CD4-positive, alpha-beta T cell (primary cell): ENCODE results near the gene MMP24OS. TPM values are rescaled to one million over a fixed set of nuclear protein-coding genes. Genes with fewer than 3 reads are reported as not detected.

ENCODE experiments used
- ATAC-seq: fragments of 200-7000 bp; cut with Tn5 transposase; one replicate; pipeline ENCODE4 v1.10.0; 2022; ENCODE audit warnings: mild to moderate bottlenecking; ENCODE audit not compliant: poor library complexity
- CTCF ChIA-PET: fragments of 350-600 bp; sonication (Branson Sonifier 250); formaldehyde crosslinking; loops from one replicate; lab custom pipeline; 2021; ENCODE audit warnings: antibody characterized with exemption, inconsistent platforms; lab: Charles Lee
- POLR2A ChIA-PET: fragments of 350-600 bp; sonication (Branson Sonifier 250); formaldehyde crosslinking; loops from one replicate; lab custom pipeline; 2021; ENCODE audit warnings: antibody characterized with exemption, inconsistent platforms; lab: Charles Lee
- DNase-seq, 14 experiments: peaks; one replicate each; pipeline ENCODE4 v3.0.0-alpha.2; 2013 to 2020; ENCODE audit warnings: mixed read lengths in 2 of 14
- H3K27ac ChIP-seq, 2 donors: one replicate each; pipeline versions ENCODE4 v1.5.1 to v1.7.0; 2013; ENCODE audit warnings: low read length in 2 of 2, low read depth in 1 of 2, mild to moderate bottlenecking in 1 of 2
- H3K27me3 ChIP-seq, 2 experiments: 1 replicate in 1 of 2; 2 replicates in 1 of 2; pipeline versions ENCODE4 v1.6.1 to v1.7.0; 2013; ENCODE audit warnings: low read length in 2 of 2, control low read depth in 1 of 2, mild to moderate bottlenecking in 1 of 2, moderate library complexity in 1 of 2; ENCODE audit not compliant: insufficient read depth in 2 of 2, control insufficient read depth in 1 of 2
- H3K36me3 ChIP-seq: one replicate; pipeline ENCODE4 v1.6.1; 2013; ENCODE audit warnings: low read length, control low read depth; ENCODE audit not compliant: insufficient read depth
- H3K4me1 ChIP-seq: one replicate; pipeline ENCODE4 v1.6.1; 2013; ENCODE audit warnings: low read length, control low read depth; ENCODE audit not compliant: insufficient read depth
- H3K4me3 ChIP-seq: one replicate; pipeline ENCODE4 v1.5.1; 2013; ENCODE audit warnings: mild to moderate bottlenecking, low read length, moderate library complexity
- H3K9me3 ChIP-seq, 2 experiments: 1 replicate in 1 of 2; 2 replicates in 1 of 2; pipeline versions ENCODE4 v1.6.1 to v1.7.0; 2013; ENCODE audit warnings: low read length in 2 of 2, mild to moderate bottlenecking in 2 of 2, control low read depth in 1 of 2, moderate library complexity in 1 of 2; ENCODE audit not compliant: control insufficient read depth in 1 of 2, insufficient read depth in 1 of 2
- H3K27ac Mint-ChIP-seq: one replicate; pipeline ENCODE4 v1.8.0; 2020; ENCODE audit warnings: mixed read lengths
- H3K27me3 Mint-ChIP-seq: one replicate; pipeline ENCODE4 v1.8.0; 2021; ENCODE audit warnings: mixed read lengths
- H3K36me3 Mint-ChIP-seq: one replicate; pipeline ENCODE4 v1.8.0; 2021; ENCODE audit warnings: low read depth, mixed read lengths
- H3K4me1 Mint-ChIP-seq: one replicate; pipeline ENCODE4 v1.8.0; 2021; ENCODE audit warnings: low read depth, mixed read lengths
- H3K4me3 Mint-ChIP-seq: one replicate; pipeline ENCODE4 v1.8.0; 2020; ENCODE audit warnings: mild to moderate bottlenecking, mixed read lengths
- H3K9me3 Mint-ChIP-seq: one replicate; pipeline ENCODE4 v1.8.0; 2020; ENCODE audit warnings: mixed read lengths
- CTCF ChIP-seq: fragments of 200-600 bp; IDR thresholded peaks from one replicate; pipeline ENCODE4 v1.8.0; 2022; ENCODE audit warnings: antibody characterized with exemption, mild to moderate bottlenecking
- intact Hi-C, 2 experiments: fragments of 100-400 bp; cut with DNase I in 1 of 2; cut with micrococcal nuclease in 1 of 2; formaldehyde crosslinking; loops; one replicate each; pipeline versions ENCODE4 v1.15.1 to v1.9.0; 2023 to 2025; cut with DNase I, micrococcal nuclease
- total RNA-seq, 174 experiments: library from RNA in 2 of 174; stranded (reverse) in 2 of 174; gene quantifications; one replicate each; pipeline ENCODE4 v1.2.3 and lab custom pipeline; 2021 to 2026

Gene MMP24OS
- total RNA-seq, 2 experiments from 2014 or later: 71.8 to 74.8 TPM

GRCh38 chr20:35303382-35303734 lies 25.4 kb upstream of the MMP24OS start:
- Histone ChIP-seq H3K9me3 (no peaks in the 10 kb centered on the region), H3K4me3 (no peak overlapping the region), H3K27me3 (no peaks in the 10 kb centered on the region), H3K27ac (no peak overlapping the region), H3K4me1 (peaks cover 17% of the 10 kb centered on the region), H3K36me3 (peaks cover 10% of the 10 kb centered on the region)
- intact Hi-C loops: loop anchor here (1.0 to 10.0 kb wide), 3 partner anchors 136 to 159 kb away; partner anchors contain the start of gene EDEM2 (in 1 of the 2)
- CTCF ChIA-PET: interaction anchor here (0.6 to 1.6 kb wide), 19 partner anchors 10 to 938 kb away, joined by 3 to 12 read pairs (median 4); partner anchors contain the start of genes EDEM2, EIF6 and ERGIC3
- Mint-ChIP-seq H3K9me3 (no peaks in the 10 kb centered on the region), H3K4me1 (peaks cover 8% of the 10 kb centered on the region), H3K27me3 (no peaks in the 10 kb centered on the region), H3K36me3 (peaks cover 5% of the 10 kb centered on the region), H3K27ac (no peak overlapping the region), H3K4me3 (no peak overlapping the region)
- TF ChIP-seq CTCF: no peak
- POLR2A ChIA-PET: interaction anchor here (1.0 kb wide), 1 partner anchor 19 kb away, joined by 3 read pairs; the partner anchor contains the start of gene EIF6
- DNase-seq (no peak), ATAC-seq (no peak)

- peaks cover 5% of the 10 kb centered on the region for H3K36me3 Mint-ChIP-seq
- H3K27me3 Mint-ChIP-seq: no peaks in the 10 kb centered on the region
- H3K4me1 Mint-ChIP-seq: peaks cover 8% of the 10 kb centered on the region
- peaks cover 17% of the 10 kb centered on the region for H3K4me1 ChIP-seq
- POLR2A ChIA-PET: no interaction called here
- H3K27ac Mint-ChIP-seq: no peak overlapping the region
- no peak for ATAC-seq
- peaks cover 10% of the 10 kb centered on the region for H3K36me3 ChIP-seq
- H3K9me3 Mint-ChIP-seq: no peaks in the 10 kb centered on the region
- intact Hi-C loops: loop anchor here (1.0 to 10.0 kb wide), 3 partner anchors 137 to 158 kb away; partner anchors contain the start of gene EDEM2 (in 1 of the 2)
- H3K9me3 ChIP-seq: no peaks in the 10 kb centered on the region
- no peak for DNase-seq
- H3K27ac ChIP-seq: no peak overlapping the region
- H3K27me3 ChIP-seq: no peaks in the 10 kb centered on the region
- no peak overlapping the region for H3K4me3 Mint-ChIP-seq
- TF ChIP-seq CTCF: no peak
- CTCF ChIA-PET: interaction anchor here (1.0 to 1.6 kb wide), 3 partner anchors 13 to 145 kb away, joined by 3 to 12 read pairs (median 7); partner anchors contain the start of gene EIF6
- no peak overlapping the region for H3K4me3 ChIP-seq
Measured at GRCh38 chr20:35302421-35303335, 24.8 kb upstream of the MMP24OS start.

GRCh38 chr20:35301426-35301825 lies 23.5 kb upstream of the MMP24OS start:
- CTCF ChIA-PET: no interaction called here

More at GRCh38 chr20:35301426-35301825, 23.5 kb upstream of the MMP24OS start:
- POLR2A ChIA-PET: no interaction called here
- DNase-seq (no peak), ATAC-seq (no peak)
- no peak overlapping the region for H3K4me3 ChIP-seq
- intact Hi-C loops: loop anchor here in 1 of 2 experiments (10.0 kb wide), 1 partner anchor 157 kb away; the partner anchor contains the start of gene EDEM2
- peaks cover 10% of the 10 kb centered on the region for H3K4me1 ChIP-seq
- Mint-ChIP-seq H3K27ac (no peak overlapping the region), H3K4me1 (peaks cover 8% of the 10 kb centered on the region), H3K9me3 (no peaks in the 10 kb centered on the region), H3K36me3 (peaks cover 5% of the 10 kb centered on the region), H3K4me3 (no peak overlapping the region), H3K27me3 (no peaks in the 10 kb centered on the region)
- no peaks in the 10 kb centered on the region for H3K27me3 ChIP-seq
- no peak overlapping the region for H3K27ac ChIP-seq
- no peak for TF ChIP-seq CTCF
- no peaks in the 10 kb centered on the region for H3K9me3 ChIP-seq
- peaks cover 8% of the 10 kb centered on the region for H3K36me3 ChIP-seq
